ENCODE data around the gene CEP41.
A peak's percentile ranks its signal among the peaks of the same experiment; 100 is the strongest.
"Not testable (repeated sequence)": the region's sequence is repeated elsewhere in the genome, so short reads cannot be mapped to it uniquely, and the experiment has no call there.

CEP41 gene

DNA sequence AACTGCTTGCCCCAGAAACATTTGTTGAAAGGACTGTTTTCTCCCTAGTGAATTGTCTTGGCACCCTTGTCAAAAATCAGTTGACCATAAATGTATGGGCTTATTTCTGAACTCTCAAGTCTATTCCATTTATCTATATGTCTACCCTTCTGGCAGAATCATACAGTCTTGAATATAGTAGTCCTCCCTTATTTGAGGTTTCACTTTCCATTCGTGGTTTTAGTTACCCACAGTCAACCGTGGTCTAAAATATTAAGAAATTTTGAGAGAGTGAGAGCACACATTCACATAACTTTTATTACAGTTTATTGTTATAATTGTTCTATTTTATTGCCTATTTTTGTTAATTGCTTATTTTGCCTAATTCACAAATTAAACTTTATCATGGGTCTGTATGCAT lies 17.4 kb upstream of the CEP41 start:
- no peak for DNase-seq

DNA sequence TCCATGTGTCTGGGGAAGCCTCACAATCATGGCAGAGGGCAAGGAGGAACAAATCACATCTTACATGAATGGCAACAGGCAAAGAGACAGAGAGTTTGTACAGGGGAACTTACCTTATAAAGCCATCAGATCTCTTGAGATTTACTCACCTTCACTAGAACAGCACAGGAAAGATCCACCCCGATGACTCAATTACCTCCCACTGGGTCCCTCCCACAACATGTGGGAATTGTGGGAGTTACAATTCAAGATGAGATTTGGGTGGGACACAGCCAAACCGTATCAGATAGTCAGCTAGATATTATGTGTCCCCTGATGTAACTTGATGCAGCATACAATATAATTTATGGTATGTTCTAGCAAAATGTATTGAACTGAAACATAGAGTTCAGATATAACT lies 14.1 kb upstream of the CEP41 start:
- no peak for DNase-seq

DNA sequence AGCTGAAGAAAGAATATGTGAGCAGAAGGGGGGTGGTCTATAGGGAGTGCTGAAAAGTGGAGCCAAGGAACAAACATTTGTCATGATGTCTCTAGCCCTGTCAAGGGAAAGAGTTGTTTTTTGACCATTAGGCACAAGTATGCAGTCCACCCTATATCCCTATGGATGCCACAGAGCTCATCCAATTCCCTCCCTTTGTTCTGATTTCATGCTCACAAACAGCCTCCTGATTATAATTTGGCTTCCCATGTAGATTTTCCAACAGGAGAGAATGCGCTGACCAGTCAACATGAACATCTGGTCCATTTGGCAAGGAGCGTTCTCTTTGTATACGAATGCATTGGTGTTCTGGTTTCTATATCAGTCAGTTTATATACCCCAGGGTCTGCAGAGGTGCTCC lies 12.1 kb upstream of the CEP41 start:
- no peak for DNase-seq

DNA sequence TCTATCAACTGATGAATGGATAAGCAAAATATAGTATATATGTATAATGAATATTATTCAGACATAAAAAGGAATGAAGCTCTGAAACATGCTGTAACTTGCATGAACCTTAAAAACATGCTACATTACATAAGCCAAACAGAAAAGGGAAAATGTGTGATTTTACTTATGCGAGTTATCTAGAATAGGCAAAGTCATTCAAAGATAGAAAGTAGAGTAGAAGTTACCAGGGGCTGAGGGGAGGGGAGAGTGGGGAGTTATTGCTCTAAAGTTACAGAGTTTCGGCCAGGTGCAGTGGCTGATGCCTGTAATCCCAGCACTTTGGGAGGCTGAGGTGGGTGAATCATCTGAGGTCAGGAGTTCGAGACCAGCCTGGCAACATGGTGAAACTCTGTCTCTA lies 10.5 kb upstream of the CEP41 start:
- not testable (repeated sequence) for DNase-seq

DNA sequence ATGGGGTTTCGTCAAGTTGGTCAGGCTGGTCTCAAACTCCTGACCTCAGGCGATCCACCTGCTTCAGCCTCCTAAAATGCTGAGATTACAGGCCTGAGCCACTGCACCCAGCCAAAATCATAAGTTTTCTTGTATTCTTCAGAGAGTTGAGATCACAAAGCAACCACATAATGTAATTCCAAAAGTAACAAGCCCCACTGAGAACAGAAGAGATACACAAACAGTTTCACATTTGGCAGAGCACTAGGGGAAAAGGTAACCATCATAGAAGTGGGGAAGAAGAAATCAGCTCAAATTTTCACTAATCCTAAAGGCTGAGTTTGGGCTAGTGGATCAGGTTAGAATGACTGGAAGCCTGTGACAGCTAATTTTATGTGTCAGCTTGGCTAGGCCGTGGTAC lies 5.4 kb upstream of the CEP41 start:
- no peak for DNase-seq

DNA sequence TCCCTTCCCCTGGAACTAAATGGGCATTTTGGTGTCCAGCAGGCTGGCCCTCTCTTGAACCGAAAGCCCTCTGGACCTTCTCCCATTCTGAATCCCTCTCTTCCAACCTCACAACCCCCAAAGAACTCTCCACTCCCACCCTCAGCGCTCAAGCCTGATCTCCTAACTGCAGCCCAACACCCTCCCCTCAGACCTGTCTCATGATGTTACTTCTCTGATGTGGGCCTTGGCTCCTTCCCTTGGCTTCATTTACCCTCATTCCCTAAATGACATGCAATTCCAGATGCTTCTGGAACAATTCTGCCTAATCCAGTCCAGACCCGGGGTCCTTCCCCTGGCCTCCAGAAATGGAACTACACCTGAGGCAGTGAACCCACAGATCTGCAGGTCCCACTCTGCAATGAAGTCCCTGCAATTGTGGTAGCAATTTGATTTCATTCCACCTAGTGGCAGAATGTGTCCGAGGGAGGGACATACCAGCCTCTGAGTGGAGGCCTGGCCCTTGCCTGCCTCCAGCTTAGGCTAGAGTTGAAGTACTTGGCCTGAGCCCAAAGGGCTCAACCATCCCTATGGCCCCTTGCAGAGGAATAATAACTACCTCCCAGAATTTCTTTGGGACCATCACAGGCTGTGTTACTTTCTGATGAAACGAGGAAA lies 4.1 kb upstream of the CEP41 start:
- DNase-seq, result no peak

DNA sequence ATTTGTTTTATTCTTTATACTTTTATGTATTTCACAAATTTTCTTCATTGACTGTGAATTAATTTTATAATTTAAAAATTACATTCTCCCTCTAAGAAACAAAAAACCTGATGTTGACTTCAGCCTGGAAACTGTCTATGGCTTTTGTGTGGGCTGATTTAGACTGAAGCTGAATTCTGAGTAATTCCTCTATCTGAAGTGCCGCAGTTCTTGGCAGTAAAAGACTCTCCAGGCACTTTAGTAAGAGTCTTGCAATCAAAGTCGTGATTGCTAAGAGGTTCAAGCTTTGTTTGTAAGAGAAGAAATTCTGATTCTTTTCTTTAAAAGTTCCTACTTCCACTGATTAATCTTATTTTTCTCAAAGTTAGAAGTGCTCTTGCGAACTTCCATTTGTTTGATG lies 3.4 kb upstream of the CEP41 start:
- DNase-seq, result no peak

DNA sequence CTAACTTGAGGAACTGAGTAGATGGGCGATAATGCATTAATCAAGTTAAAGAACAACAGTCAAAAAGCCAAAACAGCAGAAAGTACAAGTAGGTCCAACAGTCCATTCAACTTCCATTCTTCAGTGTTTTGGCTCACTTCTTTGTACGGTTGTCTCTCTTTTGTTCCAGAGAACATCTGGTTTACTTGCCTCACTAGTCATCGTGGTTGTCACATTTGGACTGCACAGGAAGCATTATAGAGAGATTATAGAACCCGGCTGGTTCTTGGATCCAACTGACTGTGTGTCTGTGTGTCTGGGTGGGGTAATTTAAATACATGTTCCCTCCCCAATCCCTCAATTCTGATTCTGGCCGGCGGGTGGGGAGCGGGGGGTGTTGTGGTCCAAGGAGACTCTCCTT lies 1.8 kb upstream of the CEP41 start:
- DNase-seq, result no peak

DNA sequence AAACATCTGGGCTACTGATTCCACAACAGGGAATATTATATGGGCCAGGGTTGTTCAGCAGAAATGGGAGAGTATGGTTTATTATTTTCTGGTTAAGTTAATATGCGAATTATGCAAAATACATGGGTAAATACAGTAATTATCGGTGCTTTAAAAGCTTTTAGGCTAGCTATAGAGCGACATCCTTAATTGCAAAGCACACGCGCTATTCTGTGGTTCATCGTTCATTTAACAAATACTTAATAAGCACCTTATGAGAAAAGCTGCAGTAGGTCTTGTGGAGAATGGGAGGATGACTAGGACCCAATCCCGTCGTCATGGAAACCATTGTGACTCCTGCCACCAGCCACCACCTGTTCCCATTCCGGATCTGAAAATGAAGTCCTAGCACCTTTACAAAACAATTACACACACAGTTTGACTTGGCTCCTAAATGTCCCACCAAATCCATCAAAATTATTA lies 623 bp upstream of the CEP41 start:
- peak; percentile 78 for DNase-seq

DNA sequence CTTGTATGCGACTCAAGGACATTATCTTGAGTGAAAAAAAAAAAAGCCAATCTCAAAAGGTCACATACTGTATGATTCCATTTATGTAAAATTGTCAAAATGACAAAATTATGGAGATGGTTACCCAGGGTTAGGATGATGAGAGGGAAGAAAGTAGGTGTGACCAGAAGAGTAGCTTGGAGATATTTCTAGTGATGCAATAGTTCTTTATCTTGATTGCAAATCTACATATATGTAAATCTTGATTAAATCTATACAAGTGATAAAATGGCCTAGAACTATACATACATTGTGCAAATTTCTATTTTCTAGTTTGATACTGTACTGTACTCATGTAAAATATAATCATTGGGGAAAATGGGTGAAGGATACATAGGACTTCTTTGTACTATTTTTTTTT lies 4.6 kb downstream of the CEP41 start:
- no peak for DNase-seq

DNA sequence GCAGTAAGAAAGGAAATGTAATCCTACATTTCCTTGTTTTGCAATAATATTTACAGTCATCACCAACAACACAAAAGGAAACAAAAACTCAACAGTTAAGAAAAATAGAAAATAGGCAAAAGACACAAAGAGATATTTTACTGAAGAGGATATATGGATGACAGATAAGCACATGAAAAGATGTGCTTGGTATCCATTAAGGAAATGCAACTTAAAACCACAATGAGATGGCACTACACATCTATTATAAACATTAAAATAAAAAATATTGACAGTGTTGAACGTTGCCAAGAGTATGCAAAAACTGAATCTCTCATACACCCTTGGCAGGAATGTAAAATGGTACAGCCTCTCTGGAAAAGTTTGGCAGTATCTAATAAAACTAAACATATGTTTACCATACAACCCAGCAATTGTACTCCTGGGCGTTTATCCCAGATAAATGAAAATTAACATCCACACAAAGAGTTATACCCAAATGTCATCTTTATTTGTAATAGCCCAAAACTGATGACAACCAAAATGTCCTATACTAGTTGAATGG lies 5.4 kb downstream of the CEP41 start:
- no peak for DNase-seq

DNA sequence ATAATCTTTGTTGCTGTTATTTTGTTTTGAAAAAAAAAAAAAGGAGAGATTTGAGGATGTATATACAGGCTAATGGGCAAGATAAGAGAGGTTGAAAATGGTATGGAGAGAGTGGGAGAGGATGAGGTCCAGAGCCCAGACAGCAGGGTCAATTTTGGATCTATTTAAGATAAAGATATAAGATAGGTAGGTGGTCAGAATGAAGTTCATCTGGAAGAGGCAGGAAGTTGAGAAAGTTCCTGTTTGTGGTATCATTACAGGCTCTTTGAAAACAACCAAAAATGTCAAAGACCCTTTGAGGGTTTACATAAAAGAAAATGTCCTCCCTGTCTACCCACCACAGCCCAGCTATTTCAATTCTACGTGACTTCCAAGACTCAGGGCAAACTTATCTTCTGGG lies 7.5 kb downstream of the CEP41 start:
- no peak for DNase-seq

DNA sequence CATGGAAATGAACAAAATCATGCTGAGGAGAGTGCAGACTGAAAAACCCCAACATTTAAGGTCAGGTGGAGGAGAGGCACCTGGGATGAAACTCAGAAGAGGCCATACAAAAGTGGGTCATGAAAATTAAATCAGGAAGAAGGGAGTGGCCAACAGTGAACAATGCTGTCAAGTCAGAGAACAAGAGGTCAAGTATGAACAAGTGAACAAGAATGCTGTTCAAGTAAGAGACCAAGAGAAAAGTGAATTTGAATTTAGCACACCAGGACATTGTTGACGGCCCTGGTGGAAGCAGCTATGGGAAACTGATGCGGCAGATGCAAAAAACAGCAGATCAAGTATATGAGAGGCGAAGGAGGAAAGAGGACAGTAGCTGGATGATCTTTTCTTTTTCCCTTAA lies 7.9 kb downstream of the CEP41 start:
- no peak for DNase-seq

DNA sequence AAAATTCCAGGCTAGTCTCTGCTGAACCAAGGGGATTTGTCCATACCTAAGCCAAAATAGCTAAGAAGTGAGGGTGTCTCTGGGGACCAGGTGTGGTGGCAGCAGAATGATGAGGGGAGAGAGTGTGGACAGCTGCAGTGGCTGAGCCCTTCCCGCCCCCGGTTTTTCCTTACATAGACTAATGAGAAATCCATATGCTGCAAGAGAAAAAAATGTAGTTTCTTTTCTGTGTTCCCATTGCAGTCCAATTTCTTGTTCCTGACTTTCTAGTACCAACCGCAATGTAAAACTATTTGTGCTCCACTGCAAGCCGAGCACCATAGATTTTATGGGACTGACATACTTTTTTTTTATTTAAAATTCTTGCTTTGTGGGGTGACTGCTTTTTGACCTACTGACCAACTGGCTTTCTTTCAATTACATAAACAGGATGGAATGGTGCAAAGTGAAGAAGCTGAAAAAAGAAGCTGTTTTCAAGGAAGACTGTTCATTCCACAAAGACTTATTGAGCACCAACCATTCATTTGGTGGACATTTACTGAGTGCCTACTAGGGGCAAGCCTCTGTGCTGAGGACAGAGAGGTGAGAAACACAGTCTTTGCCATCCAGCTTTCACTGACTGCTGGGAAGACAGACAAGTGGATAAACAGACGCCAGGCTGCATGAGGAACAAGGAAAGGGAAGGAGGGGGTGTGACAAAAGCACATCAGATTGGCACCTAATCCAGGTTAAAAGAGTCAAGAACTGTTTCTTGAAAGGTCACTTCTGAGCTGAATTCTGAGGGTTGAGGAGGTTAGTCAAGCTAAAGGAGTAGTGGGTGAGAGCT lies 9.8 kb downstream of the CEP41 start:
- DNase-seq, result no peak

DNA sequence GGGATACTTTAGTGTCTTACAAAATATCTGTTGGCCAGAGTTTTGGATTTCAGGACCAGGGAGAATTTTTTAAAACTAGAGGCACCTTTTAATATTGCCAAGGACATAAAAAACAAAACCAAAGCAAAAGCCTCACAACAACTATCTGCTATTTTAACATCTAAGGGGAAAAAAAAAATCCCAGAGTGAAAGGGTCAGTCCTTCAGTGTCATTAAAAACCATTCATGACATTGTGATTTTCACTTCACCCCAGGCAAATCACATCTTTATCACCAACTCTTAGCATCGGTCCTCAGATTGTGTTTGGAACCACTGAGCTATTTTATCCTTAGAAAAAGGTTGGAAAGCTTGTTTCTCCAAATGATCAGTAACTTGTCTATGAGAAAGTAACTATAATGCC lies 10.7 kb downstream of the CEP41 start:
- no peak for DNase-seq

DNA sequence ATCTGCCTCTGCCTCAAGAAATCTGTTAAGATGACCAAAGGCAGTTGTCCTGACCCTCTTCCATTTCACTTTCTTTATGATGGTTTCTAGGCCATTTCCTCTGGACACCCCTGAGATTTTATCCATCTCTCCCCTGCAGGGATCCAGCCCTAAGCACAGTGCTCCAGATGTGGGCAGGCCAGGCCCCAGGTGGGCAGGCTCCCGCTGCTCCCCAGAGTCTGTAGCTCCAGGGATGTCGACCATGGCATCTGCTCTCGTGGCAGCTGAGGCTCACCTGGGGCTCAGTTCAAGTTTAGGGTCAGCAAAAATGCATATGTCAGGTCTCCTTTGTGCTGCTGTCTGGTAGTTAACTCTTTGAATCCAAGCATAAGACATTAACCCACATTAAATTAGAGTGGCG lies 11.8 kb downstream of the CEP41 start:
- no peak for DNase-seq

DNA sequence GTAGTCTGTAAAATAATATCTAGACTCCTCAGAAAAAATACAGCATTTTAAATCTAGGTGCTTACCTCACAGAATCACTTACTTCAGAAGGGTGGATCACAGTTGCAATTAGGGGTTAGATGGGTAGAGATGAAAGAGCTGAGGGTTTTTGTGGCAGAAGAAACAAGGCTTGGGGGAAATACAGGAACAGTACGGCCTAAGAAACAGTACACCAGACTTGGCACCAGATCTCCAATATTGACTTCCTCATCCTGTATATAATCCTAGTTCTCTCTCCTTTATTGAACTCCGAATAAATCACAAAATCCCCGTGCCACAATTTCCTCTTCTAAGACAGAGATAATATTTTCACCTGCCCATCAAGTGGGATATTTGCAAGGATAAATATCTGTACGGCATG lies 14.3 kb downstream of the CEP41 start:
- DNase-seq, result no peak

DNA sequence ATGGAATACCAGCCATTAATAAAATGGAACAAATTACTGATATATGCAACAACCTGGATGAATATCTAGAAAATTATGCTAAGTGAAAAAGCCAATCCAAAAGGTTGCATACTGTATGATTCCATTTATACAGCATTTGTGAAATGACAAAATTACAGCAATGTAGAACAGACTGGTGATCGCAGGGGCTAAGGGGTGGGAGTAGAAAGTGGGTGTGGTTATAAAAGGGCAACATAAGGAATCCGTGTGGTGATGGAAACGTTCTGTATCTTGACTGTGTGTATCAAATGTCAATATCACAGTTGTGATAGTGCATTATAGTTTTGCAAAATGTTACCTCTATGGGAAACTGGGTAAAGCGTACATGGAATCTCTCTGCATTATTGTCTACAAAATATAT lies 15.0 kb downstream of the CEP41 start:
- no peak for DNase-seq

DNA sequence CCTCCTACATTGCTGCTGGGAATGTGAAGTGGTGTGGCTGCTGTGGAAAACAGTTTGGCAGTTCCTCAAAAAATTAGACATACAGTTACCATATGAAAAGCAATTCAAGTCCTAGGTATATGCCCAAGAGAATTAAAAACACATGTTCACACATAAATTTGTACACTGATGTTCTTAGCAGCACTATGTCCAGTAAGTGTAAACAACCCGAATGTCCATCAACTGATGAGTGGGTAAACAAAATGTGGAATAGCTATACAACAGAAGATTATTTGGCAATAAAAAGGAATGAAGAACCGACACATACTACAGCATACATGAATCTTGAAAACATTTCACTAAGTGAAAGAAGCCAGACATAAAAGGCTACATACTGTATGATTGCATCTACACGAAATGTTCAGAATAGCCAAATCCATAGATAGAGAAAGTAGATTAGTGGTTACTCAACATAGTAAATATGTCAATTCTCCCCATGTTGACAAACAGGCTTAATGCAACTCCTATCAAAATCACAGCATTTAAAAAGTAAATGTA lies 17.2 kb downstream of the CEP41 start:
- DNase-seq, result no peak

DNA sequence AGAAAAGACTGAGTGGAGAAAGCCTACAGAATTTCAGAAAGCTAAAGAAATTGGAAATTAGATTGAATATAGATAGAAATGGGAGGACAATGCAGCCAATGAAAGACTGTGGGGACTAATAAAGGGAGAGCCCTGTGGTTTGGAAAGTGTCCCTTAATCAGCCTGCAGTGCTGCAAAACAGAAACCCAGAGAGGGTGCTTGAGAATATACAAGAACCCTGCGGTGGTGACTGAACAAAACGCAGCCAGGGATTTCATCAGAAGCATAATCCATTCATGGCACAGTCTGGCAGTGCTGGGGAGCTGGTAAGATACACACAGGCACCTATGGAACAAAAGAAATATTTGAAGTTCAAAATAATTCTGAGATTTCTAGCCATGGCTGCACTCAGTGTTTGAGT lies 19.1 kb downstream of the CEP41 start:
- peak; percentile 87 for DNase-seq

DNA sequence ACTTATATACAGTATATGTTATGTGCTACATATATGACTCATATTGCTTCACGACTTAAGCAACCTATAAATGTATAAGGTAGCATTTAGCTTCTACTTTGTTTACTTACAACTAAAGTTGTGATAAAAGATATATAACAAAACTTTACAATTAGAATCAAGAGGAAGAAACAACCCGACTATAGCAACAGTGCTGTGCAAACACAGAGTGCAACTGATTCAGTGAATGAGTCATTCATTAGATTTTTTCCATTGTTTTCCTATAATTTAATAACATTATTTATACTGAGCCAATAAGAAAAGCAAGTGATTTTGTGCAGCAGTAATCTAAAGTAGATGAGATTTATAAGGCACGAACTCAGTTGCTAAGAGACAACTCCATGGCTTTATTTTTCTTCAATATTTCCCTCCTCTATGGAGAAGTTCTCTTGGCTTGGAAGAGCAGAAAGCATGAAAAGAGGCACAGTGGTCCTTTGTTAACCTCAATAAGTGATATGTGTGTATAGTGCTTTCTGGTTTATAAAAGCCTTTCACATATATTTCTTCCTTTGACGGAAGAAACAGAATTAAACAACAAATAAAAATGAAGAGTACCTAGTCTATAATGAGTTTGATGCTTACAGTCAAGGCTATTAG lies 19.8 kb downstream of the CEP41 start:
- no peak for DNase-seq

DNA sequence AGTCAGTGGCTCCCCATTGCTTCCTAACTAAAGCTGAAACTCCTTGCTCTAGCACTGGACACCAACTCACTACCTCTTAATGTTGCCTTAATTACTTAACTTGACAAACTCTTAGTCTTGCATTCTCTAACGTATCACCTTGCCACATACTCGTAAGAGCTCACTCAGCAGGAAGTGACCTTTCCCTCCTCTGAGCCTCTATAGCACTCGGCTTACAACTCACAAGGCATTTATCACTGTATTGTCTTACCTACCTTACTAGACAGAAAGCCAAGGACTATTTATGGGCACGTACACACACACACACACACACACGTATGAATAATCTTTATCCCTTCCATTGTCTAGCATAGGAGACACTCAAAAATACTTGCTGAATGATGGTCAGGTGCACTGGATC lies 21.2 kb downstream of the CEP41 start:
- no peak for DNase-seq

DNA sequence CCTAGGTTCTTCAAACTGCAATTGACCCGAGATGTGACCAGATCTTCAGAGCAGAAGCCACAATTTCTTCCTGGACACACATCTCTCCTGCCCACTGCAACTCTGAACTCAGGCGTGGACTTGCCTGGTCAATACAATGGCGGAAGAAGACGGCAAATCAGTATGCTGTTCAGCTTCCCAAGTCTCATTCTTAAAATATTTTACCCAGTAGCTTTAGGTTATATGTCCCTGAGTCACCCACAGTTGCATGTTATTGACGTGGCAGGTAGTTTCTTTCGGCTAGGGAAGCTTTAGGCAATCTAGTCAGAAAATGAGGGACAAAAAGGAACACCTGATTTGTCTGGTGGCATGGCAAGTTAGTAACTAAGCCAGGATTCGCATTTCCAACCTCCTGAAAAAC lies 22.5 kb downstream of the CEP41 start:
- DNase-seq, result no peak

DNA sequence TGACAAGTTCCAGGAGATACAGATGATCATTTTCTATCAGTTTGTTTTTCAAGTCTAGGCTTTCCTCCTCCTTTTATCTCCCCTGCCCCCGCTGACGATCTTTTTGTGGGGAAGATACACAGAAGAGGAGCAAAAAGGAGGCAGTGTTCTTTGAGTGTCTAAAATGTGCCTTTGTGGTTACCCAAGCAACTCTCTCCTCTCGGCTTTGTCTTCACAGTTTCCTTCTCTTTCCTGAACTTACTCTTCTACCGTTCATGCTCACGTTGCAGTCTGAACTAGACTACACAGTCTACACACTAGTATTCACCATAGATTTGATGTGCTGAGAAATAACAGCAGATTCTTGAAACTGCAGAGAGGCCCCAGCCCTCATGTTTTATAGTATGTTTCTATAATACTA lies 23.6 kb downstream of the CEP41 start:
- no peak for DNase-seq

Data from NCI-H2107 (cell line).